NCI-H1694 (cell line): Measurements from ENCODE around the gene CDH4.

Source experiments
- DNase-seq: peaks from one replicate; lab custom pipeline; 2025; lab: John Stamatoyannopoulos, UW

The CDH4 gene

GRCh38 chr20:61671559-61671958 is 419.5 kb downstream of the CDH4 start:
- DNase-seq: no peak

- no peak for DNase-seq
Measured at GRCh38 chr20:61673152-61673847, 421.2 kb downstream of the CDH4 start.

- DNase-seq: no peak
Measured at GRCh38 chr20:61674121-61674520, 422.1 kb downstream of the CDH4 start.

GRCh38 chr20:61674688-61675087 is 422.6 kb downstream of the CDH4 start:
- no peak for DNase-seq

- DNase-seq: no peak
Measured at GRCh38 chr20:61677928-61678327, 425.9 kb downstream of the CDH4 start.

GRCh38 chr20:61678437-61678836 is 426.4 kb downstream of the CDH4 start:
- no peak for DNase-seq

GRCh38 chr20:61679473-61679872 is 427.4 kb downstream of the CDH4 start:
- no peak for DNase-seq

- no peak for DNase-seq
Measured at GRCh38 chr20:61680096-61680495, 428.0 kb downstream of the CDH4 start.

GRCh38 chr20:61682114-61682995 is 430.3 kb downstream of the CDH4 start:
- DNase-seq: no peak

GRCh38 chr20:61682996-61683681 is 431.1 kb downstream of the CDH4 start:
- no peak for DNase-seq

- no peak for DNase-seq
Measured at GRCh38 chr20:61683721-61684120, 431.7 kb downstream of the CDH4 start.

GRCh38 chr20:61684136-61684535 is 432.1 kb downstream of the CDH4 start:
- DNase-seq: no peak

- DNase-seq: no peak
Measured at GRCh38 chr20:61684583-61685235, 432.6 kb downstream of the CDH4 start.

GRCh38 chr20:61685462-61685861 is 433.4 kb downstream of the CDH4 start:
- DNase-seq: no peak

GRCh38 chr20:61686051-61686936 is 434.2 kb downstream of the CDH4 start:
- no peak for DNase-seq

- DNase-seq: no peak
Measured at GRCh38 chr20:61688411-61688810, 436.4 kb downstream of the CDH4 start.

- no peak for DNase-seq
Measured at GRCh38 chr20:61690150-61690549, 438.1 kb downstream of the CDH4 start.

GRCh38 chr20:61690993-61691838 is 439.2 kb downstream of the CDH4 start:
- no peak for DNase-seq

- DNase-seq: no peak
Measured at GRCh38 chr20:61691978-61692377, 439.9 kb downstream of the CDH4 start.

GRCh38 chr20:61692479-61692878 is 440.4 kb downstream of the CDH4 start:
- no peak for DNase-seq
